Stimulated activated CD4-positive, alpha-beta T cell treated with anti-CD3 and anti-CD28 coated beads, Interleukin-15, amount 100 ng/mL, for 1 hour (primary cell): ENCODE results near the gene FOXRED1.
A peak's percentile ranks its signal among the peaks of the same experiment; 100 is the strongest.
"Not testable (repeated sequence)": the region's sequence is repeated elsewhere in the genome, so short reads cannot be mapped to it uniquely, and the experiment has no call there.

Experiments
- DNase-seq, 2 donors: peaks; one replicate each; pipeline ENCODE4 v3.0.0-alpha.2; 2020; ENCODE audit warnings: low read depth in 1 of 2, low spot score in 1 of 2

The FOXRED1 gene

DNA sequence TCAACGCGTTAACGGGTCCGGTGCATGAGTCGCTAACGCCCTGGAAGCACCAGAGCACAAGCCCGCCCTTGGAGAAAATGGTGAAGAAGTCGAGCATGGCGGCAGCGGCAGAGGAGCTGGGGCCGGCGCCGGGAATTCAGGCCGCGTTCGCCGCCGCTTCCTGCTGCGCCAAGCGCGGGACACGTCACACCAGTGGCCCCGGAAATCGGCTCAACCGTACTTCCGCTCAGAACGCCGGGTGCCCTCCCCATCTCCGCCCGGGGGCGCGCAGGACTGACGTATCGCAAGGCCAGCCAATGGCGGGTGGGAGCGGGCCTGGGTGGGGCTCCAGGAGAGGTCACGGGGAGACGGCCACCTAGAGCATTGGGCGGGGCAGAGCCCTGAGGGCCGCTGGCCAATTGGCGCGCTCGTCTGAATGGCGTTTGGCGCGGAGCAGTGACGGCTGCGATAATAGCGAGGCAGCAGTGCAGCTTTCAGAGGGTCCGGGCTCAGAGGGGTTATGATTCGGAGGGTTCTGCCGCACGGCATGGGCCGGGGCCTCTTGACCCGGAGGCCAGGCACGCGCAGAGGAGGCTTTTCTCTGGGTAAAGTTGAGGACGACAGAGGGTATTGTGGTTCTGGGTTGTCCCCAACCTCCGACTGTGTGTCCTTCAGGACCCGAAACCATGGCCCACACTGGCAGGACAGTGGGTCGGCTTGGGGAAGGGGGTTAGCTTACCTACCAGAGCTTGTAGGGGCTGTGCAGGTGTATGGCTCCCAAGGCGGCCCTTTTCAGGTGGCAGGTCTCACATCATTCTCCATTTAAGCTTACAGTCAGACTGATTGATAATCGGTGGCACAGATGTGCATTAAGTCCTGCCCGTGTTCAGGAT is at the start of gene FOXRED1, which contains the start of gene SRPRA:
Gene FOXRED1, plus strand, starts transcription at position 447 of the 872 bp plus-strand sequence. Its CDS starts 53 bp downstream, at position 500.
Gene SRPRA, minus strand, starts transcription at position 188 of the 872 bp plus-strand sequence. Its CDS starts 91 bp downstream, at position 97.
- peak; percentile 99 to 100 for DNase-seq

DNA sequence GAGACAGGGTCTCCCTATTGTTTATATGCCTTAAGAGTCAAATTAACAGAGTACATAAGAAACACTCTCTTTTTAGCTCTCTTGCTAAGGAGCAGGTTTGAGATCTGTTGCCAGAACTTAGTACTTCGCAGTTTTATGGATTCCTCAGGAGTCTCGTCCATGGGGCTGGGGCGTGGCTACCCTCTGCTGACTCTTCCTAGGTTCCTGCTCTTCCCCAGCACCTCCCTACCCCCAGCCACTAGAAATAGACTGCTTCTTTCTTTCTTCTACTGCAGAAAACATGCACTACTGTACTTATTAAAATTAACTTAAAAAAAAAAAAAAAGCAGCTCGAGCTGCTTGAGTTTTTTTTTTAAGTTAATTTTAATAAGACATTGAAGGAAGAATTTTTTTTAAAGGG is 49.4 kb upstream of the FOXRED1 start:
- no peak for DNase-seq

DNA sequence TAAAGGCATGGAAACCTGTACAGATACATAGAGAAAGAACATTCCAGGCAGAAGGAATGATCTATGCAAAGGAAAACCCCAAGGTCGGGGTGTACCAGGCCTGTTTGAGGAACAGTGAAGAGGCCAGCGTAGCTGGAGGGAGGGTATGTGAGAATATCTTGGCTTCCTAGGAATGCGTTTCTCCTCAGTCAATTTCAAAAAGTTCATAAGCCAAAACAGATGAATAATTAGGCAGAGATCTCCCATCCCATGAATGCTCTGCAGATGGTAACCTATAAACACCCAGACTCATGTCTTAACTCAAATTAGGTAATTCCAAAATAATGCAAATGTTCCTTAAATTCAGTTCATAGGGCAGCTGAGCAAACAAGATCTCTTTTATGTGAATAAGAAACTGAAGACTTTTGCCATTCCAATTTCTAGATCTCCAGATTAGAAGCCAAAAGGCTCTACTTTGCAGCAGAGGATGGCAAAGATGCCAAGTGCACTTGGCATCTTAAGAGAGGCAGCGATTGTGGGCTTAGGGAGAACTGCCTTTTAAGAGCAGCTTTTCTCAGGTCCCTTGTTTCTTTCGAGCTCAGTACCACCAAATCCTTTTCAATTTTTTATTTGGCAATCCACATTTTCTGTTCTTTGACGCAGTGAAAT is 44.2 kb upstream of the FOXRED1 start:
- DNase-seq, result no peak

DNA sequence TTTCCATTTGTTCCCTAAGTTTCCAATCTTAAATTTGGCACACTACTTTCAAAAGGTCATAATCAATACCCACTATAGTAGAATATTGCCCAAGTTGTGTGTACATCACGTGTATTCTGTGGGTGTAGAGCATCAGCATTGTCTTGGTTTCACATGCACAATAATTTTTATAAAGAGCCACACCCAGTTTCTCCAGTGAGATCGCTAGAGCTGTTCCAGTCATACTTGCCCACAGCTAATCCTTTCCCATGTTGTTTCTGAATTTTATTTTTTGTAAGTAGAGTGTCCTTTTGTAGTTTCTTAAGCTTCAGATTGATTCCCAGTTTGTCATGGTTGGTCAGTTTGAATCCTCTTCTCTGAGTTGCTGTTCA is 43.7 kb upstream of the FOXRED1 start:
- DNase-seq, result no peak

DNA sequence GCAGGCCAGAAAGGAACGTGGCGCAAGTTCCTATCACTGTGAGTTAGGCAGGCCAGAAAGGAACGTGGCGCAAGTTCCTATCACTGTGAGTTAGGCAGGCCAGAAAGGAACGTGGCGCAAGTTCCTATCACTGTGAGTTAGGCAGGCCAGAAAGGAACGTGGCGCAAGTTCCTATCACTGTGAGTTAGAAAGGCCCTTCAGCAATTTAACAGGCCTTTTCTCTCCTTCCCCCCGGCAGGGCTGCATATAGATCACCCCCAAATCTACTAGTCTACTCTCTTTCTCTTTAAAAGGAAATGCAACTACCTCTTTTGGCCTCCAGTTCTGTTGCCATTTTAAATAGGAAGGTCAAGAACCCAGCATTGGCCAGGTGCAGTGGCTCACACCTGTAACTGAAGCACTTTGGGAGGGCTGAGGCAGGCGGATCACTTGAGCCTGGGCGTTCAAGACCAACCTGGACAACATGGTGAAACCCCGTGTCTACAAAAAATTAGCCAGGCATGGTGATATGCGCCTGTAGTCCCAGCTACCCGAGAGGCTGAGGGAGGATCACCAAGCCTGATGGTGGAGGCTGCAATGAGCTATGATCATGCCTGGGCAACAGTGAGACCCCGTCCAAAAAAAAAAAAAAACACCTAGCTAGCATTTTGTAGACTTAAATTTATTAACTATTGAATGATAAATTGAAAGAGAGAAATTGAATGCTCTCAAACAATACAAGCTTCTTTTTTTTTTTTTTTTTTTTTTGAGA is 42.4 kb upstream of the FOXRED1 start:
- DNase-seq, result no peak

DNA sequence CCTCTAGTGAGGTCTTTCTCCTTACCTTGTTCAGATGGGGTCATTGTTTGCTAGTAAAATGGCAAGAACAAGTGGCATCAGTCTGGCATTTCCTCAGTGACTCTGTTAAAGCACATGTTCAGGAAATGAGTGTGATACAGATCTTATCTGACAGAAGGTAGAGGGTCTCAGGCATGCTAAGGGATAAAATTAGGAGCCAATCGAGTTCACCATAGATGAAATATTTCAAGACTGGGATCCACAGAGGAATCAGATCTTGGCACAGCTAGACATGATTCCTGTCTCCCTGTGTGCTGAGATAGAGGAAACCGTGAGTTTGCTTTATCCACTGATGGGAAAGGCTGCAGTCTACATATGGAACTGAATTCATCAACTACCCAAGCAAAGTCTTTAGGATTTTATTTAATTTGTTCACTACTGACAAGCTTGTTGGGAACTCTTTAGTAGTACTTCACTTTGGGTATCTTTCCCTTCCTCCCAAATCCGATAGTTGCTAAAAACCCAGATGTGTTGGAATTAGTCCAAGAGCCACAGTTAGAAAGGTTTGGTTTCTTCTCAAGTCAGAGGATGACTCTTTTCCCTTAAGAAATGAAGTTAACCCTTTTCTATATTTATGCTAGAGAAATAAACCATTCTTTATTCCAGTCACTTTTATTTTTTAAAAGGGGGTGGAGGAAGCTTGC is 39.0 kb upstream of the FOXRED1 start:
- no peak for DNase-seq

DNA sequence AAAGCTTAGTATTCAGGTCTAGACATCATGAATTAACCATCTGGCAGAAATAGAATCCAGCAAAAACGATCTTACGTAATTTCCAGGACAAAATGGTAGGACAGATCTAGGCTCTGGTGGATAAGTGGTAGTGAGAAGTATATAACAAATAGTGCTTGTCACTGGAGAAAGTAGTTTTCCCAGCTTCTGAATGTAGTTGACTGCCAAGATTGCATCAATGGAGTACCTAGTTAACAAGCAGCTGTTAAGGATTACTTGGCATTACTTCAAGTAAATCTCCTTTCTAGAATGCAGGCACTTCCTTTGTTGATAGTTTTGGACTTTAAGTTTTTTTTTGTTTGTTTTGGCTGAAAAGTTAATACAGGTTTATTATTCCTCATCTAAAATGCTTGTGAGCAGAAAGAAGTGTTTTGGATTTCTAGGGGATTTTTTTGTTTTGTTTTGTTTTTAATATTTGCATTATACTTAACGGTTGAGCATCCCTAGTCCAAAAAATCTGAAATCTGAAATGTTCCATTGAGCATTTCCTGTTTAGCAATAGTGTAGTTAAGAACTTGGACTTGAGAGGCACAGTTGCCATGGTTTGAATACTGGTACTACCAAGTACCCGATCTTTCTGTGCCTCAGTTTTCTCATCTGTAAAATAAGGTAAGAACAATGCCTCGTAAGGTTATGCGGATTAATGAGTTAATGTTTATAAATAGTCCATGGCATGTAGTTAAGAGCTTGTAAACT is 37.1 kb upstream of the FOXRED1 start:
- no peak for DNase-seq

DNA sequence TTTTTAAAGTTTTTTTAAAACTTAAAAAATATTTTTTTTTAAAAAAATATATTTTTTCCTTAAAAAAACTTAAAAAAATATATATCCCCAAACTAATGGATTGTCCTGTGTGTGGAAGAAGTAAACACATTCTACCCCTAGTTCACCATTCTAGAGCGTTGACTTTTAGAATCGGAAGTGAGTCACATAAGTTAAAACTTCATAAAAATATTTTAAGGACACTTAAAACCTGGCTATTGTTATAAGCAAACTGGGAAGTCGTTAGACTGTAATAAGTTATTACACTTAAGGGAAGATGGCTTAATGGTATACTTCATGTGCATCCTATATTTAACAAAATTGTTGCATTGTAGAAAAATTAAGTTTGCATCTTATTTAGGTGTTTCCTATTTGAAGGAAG is 36.3 kb upstream of the FOXRED1 start:
- no peak for DNase-seq

DNA sequence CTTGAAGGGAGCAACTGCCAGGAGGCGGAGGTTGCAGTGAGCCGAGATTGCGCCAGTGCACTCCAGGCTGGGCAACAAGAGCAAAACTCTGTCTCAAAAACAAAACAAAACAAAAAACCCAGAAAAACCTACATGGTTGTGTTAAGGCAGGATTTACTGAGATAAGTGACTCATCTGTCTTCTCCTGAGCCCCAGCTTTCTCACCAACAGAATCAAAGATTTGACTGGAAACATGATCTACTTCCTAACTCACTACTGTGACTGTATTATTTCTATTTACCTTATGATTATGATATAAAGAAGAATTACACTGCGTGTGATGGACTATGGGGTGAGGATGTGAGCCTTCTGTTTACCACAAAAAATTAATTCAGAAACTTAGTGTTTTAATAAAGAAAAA is 35.6 kb upstream of the FOXRED1 start:
- DNase-seq, result no peak

DNA sequence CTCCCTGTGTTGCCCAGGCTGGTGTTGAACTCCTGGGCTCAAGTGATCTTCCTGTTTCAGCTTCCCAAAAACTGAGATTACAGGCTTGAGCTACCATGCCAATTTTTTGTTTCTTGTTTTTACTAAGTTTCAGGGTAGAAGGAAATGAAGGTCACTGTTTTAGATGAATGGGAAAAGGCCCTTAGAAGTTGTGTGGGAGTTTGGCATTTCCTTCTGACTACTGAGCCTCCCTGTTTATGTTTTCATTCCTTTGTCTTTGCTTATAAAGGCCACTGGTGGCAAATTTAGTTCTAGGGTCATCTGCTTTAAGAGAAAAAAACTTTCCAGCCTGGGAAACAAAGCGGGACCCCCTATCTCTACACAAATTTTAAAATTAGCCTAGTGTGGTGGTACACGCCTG is 22.3 kb upstream of the FOXRED1 start:
- no peak for DNase-seq

DNA sequence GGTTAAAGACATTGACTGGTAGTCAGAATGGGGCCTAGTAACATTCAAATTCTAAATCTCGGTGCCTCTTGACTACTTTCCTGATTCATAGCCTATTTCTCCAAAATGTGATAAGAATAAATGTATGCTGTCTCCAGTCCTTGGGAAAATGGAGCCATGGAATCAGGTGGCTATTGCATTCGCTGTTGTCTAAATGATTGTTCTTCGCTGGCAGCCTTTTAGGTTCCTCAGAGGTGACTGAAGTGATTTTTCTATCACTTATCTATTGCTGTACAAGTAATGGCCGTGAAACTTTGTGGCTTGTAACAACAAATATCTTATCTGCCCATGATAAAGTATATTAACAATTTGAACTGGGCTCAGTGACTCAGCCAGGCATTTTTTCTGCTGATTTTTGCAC is 15.7 kb upstream of the FOXRED1 start:
- no peak for DNase-seq

DNA sequence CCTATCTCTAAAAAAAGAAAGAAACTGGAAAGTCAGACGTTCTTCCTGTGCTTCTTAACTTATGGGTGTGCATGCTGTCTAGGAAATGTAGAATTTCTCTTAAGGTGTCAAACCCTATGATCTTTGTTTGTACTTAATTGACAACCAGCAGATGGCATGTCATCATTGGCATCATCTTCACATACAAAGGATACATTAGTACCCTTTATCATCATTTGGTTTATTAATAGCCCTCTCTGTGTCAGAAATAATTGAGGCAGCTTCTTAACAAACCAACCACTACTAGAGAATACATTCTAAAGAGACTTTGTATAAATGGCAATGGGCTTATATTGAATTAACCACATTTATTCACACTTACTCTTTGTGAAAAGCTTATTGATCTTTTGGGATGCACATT is 14.1 kb upstream of the FOXRED1 start:
- DNase-seq, result no peak

DNA sequence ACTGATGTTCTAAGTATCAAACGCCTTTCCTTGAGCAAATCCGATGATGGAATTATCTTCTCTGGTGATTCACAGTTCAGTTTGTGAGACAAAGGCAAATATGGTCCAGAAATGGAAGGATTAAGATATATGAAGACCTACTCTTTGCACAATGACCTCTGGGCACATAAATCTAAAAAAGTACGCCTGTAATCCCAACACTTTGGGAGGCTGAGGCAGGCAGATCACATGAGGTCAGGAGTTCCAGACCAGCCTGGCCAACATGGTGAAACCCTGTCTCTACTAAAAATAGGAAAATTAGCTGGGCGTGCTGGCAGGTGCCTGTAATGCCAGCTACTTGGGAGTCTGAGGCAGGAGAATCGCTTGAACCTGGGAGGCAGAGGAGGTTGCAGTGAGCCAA is 13.4 kb upstream of the FOXRED1 start:
- not testable (repeated sequence) for DNase-seq

DNA sequence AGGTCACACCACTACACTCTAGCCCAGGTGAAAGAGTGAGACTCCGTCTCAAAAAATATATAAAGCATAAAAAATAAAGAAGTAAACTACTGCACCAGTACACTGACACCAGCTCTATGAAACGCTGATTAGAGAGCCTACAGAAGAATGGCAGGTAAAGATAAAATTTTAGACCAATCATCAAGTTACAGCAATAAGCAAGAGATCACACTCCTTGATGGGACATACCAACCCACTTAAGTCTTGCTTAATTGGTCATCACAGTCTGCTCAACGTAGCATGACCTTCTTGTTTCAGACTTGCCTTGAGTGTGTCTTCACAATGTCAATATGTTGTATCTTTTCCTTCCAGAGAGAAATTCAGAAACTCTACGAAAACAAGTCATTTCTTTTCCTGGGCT is 12.7 kb upstream of the FOXRED1 start:
- no peak for DNase-seq

DNA sequence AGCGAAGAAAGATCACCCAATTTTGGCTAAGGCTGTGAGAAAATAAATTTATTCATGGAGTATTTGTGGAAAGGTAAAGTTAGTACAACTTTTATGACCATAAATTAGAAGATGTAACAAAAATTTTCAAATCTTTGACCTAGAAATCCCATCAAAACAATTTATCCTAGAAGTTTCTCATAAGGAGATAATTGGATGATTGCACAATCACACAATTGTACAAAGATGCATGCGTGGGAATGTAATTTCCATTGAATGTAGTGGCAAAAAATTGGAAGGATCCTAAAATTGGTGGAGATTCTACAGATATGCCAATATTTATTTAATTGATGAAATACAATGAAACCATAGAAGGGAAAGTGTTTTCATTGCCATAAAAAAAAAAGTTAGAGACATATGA is 11.8 kb upstream of the FOXRED1 start:
- no peak for DNase-seq

DNA sequence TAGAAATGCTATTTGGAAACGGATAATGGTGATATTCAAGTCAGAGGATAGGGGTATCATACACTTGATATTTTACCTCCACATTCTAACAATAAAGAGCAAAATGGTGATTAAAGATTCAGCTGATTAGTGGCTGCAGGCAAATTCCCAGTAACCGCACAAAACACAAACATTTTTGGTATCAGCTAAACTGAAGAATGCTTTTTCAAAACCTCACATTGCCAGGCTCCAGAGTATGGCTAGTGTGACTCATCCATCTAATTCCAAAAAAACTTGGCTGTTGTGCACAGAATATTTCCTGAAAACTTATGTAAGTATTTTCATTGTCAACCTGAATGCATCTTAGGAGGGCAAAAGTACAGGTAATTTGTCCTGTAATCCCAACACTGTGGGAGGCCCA is 11.2 kb upstream of the FOXRED1 start:
- no peak for DNase-seq

DNA sequence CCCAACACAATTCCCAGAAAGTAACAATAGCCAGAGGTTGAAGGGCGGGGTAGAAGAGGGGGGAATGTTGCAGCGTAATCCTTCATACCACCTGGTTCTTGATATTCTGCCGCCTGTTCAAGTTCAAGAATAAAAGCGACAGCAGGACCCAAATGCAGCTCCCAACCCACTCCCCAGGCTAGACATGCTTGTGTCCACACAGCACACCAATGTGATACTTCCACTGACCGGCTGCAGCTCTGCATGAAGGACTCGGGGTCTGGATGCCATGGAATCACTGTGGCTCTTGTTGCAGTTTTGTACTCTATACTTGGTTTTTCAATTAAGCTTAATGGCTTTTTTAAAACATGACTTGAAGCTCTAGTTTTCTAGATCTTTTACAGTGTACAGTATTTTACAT is 6.7 kb upstream of the FOXRED1 start:
- no peak for DNase-seq

DNA sequence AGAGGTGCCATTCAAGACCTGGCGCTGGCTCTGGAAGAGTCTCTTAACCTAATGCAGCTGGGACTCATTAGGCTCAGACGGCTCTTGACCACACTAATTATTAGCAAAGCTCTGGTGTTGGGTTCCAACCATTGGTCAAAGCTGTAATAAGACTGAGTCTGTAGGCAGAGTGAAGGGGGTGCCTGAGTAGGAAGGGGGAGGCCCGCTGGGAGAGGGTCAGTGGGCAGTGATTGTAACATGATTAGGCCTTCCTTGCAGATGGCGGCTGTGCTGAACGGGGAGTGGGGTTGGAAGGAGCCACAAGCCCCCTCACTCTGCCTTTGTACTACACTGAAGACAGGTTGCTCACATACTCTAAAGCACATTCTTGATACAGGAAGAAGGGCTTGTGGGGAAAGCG is 5.5 kb upstream of the FOXRED1 start:
- no peak for DNase-seq

DNA sequence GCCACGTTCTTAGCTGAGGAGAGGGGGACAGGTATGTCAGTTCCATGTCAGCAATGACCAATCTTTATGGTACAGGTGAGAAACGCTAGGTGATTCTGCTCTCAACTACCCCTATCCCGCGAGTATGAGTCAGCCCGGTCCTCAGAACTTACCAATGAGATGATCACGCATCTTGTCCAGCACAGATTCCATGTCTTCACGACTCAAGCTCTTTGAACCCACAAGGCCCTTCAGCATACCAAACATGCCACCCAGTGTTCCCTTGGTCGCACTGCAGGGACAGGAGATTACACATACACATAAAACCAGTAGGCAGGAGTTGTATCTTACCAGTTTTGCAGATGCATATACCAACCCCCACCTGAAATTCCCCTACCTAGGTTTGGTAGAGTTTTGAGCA is 3.1 kb upstream of the FOXRED1 start:
- no peak for DNase-seq

DNA sequence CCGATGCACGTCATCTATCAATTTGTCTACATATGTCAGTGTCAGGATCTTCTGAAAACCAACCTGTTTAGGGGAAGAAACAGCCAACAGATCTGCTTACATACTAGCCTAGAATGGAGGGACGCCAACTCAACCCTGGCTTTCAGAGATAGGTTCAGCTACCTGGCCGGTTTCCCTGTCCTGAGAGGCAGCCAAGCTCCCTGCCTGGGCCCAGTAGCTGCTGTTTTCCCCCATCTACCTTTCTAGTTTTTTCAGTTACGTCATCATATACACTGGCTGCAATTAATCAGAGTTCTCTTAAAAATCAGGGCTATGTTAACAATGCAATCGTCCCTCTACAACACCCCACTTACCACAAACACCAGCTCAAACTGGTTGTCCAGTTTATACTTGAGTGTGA is 1.3 kb upstream of the FOXRED1 start:
- no peak for DNase-seq

DNA sequence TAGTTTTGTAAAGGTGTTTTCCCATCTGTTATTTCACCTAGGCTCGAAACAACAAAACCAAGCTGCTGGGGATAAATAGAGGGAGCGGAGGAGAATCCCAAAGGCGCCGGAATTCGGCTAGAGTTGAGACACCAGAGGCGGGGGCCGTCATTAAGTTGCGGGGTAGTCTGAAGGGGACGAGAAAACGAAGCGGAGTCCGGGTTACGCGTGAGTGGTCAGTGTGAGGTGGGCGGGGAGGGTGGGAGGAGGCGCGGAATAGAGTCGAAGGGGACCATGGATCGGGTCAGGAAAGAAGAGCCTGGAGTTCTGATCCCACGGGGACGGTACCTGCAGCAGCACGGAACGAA is 620 bp upstream of the FOXRED1 start:
- no peak for DNase-seq
